Measurements from ENCODE around the gene ALOX12B.
"Not testable (repeated sequence)": the region's sequence is repeated elsewhere in the genome, so short reads cannot be mapped to it uniquely, and the experiment has no call there.

The ALOX12B gene

GRCh38 chr17:8118769-8119580 is 31.5 kb upstream of the ALOX12B start:
- peak; percentile 73 for DNase-seq (ENCODE audit: low read depth)

DNA sequence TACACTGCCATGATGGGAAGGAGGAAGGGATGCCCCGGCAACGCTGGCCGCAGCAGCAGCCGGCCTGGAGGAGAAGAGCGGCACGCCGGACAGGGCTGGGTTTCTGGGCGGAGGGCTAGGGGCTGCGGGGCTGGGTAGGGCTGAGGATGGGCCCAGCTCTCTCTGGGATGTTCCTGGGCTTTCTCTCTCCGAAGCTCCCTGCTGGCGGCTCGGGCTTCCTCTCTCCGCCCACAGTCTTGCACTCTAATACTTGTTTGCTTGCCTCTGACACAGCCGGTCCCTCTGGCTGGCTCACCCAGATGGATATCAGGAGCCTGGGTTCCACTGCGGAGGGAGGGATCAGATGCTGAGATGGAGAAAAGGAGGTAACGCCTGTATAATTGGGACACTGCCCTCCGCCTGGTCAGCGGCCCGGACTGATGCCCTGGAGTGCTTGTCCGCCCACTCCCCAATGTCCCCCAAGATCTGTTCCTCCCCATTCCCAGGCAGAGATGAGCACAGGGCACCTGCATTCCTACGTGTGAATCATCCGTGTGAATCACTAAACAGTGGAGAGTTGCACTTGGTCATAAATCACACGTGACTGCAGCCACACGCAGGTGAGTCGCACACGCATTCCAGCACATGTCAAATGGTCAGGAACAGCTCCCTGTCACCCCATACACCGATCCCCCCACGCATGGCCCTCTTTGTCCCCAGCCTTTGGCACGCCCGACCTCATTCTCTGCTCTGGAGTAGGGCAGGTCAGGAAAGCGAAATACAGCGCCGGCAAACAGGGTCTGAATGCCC is 30.7 kb upstream of the ALOX12B start, which contains the start of gene ALOXE3:
Gene ALOXE3 (minus strand): TSS at position 535 of the 789 bp plus-strand sequence. CDS start 524 bp downstream, at position 11.
- DNase-seq (ENCODE audit: low read depth) = no peak

- no peak for DNase-seq (ENCODE audit: low read depth)
Observed at GRCh38 chr17:8117367-8117979, 30.0 kb upstream of the ALOX12B start.

DNA sequence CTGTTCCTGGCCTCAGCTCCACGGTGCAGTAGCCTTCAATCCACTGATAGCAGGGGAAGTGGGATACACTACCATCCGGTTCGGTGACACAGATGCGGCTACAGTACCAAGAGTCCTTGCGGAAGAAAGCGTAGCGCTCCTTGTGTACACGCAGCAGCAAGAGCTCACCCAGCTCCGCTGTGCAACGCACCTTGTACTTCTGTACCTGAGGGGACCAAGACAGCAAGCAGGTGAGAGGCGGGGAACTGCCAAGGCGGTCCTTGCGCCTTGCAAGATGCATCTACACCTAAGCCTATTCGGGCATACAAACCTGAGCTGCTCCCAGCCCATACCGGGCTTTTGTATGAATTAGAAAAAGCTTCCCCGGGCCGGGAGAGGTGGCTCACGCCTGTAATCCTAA is 29.3 kb upstream of the ALOX12B start:
- no peak for DNase-seq (ENCODE audit: low read depth)

DNA sequence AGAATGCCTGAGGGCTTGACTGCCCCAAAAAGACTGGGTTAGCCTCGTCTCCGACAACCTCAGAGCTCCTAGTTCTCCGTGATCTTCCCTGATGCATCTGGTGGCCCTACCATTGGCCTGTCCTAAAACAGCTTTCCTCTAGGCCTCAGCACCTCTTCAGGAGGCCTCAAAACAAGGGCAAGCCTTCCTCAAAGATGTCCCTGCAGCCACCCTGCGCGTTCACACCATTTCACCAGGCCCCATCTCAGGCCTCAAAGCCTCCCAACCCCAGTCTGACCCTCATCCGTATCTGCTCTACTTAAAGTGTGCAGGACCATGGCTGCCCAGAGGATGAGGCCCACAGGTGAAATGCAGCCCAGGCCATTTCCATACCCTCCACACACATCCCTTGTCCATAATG is 23.4 kb upstream of the ALOX12B start:
- no peak for DNase-seq (ENCODE audit: low read depth)

DNA sequence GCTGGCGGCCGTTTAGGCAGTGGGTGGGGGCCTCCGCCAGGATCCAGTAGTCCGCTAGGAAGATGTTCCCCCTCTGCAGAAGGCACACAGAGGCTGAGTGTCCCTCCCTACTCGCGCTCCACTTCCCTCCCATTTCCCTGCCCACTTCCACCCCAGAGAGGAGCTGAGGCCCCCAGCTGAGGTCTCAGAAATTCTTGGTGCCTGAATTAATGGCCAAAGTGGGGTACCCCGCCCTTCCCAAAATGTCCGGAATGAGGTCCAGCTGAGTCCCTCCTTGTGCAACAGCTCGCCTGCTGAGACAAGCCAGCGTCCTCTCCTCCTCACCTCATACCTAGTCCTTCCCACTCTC is 22.9 kb upstream of the ALOX12B start:
- no peak for DNase-seq (ENCODE audit: low read depth)

DNA sequence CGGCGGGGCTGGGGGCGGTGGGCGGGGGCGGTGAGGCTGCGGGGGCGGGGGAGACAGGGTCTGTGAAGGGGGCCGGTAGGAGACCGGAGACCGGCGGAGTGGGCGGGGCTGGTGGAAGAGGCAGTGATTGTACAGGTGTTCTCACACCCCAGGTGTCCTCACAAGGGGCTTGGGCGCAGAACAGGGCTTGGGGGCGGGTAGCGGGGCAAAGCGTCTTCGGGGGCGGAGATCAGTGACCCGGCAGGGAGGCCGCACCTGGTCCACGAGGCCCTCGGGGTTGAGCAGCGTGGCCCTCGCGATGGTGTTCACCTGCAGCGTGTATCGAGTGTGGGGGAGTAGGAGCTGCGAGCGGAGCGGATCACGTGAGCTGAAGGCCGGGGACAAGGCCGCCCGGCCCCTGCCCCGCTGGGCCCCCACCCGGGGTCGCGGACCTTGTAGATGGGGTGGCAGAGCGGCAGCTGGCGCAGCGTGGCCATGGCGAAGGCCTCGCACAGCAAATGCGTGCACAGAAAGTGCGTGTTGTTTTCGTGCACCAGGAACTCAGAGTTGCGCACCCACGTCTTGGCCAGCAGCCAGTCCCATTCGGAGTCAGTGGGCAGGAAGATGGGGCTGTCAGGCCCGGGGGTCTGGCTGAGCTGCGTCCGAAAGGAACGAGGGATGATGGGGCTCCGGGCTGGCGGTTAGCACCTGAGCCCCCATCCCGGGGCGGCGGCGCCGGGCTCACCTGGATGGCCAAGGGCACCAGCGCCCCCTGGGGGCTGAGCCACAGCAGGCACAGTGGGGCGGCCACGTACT is 22.3 kb upstream of the ALOX12B start:
- DNase-seq (ENCODE audit: low read depth) = peak; percentile 70

DNA sequence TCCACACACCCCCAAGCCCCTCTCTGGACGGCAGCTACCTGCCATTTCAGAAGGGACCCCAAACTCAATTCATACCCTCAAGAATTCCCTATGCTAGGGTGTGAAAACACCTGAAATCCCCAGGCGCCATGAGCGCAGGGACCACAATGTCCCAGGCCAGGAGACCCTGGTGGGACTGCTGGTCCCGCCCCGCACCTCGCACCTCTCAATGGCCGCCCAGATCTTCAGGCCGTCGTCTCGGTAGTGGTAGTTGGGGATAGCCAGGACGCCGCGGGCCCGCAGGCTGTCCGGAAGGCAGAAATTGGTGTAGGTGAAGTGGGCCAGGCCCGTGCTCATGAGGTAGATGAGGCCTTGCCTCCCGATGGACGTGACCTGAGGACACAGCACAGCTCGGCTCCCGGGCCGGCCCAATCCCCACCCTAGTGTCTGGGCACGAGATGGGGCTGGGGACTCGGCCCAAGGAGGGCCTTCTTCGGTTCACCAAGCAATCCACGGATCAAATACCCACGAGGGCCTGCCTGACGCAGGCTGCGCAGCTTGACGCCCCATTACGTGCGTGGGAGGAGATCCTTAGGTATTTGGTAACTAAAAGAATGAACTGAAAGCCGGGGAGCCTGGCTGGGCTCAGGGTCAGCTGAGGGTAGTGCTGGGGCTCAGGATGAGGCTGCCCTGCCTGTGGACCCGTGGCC is 21.6 kb upstream of the ALOX12B start:
- no peak for DNase-seq (ENCODE audit: low read depth)

GRCh38 chr17:8106980-8107379 is 19.5 kb upstream of the ALOX12B start:
- DNase-seq (ENCODE audit: low read depth) = not testable (repeated sequence)

DNA sequence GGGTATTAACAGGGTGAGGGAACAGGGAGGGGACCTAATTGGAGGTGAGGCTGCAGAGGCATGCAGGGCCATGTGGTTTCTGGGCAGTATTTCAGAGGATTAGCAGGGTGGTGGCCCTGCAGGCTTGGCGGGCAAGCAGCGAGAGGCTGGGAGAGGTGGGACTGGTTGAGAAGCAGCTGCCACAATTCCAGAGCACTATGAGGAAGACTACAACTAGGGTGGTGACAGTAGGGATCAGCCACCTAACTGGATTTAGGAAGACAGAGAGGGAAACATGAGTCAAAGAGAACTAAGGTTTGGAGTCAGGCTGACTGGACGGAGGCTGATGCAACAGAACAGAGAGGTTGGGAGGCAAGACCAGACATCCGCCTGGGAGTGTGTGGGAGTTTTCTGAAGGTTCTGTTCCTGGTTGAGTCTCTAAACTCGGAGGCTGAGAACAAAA is 18.5 kb upstream of the ALOX12B start:
- no peak for DNase-seq (ENCODE audit: low read depth)

DNA sequence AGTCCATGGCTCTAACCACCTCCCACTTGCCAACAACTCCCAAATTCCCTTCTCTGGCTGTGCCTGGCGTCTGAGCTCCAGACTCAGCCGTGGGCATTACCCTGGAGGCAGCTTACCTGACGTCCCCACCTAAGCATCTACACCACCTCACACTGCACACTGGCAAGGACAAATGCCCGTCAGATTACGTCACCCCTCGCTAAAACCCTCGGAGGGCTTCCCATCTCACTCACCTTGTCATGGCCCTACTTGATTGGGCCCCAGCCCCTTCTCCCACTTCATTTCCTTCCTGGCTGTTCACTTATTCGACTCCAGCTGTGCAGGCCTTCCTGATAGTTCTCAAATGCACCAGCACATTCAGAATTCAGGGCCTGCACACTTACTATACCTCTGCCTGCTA is 17.4 kb upstream of the ALOX12B start:
- DNase-seq (ENCODE audit: low read depth) = no peak

DNA sequence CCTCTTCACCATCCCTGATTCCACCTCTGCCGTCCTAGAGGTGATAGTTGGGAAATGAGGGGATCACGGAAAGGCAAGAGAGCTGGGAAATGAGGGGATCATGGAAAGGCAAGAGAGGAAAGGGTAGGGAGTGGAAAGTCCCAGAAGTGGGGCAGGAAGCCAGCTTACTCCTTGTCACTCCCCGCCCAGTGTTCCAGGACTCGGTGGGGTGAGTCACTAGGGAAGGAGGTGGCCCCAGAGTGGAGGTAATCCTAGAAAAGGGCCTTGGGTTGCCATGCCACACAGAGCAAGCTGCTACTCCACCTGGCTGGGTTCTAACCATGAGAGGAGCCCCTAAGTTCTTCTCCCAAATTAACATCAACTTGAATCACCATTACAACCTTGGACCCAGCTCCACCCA is 16.0 kb upstream of the ALOX12B start:
- DNase-seq (ENCODE audit: low read depth) = no peak

DNA sequence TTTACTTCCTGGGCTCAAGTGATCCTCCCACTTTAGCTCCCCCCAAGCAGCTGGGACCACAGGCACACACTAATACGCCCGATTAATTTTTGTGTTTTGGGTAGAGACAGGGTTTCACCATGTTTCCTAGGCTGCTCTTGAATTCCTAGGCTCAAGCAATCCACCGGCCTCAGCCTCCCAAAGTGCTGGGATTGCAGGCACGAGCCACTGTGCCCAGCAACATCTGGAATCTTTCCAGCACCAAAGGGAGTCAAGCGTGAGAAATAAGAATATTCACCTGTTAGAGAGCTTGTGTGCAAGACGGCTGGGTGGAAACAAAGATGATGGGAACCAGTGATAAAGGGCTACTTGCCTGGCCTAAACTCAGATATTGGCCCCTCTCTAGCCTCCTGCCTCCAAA is 14.2 kb upstream of the ALOX12B start:
- DNase-seq (ENCODE audit: low read depth) = no peak

DNA sequence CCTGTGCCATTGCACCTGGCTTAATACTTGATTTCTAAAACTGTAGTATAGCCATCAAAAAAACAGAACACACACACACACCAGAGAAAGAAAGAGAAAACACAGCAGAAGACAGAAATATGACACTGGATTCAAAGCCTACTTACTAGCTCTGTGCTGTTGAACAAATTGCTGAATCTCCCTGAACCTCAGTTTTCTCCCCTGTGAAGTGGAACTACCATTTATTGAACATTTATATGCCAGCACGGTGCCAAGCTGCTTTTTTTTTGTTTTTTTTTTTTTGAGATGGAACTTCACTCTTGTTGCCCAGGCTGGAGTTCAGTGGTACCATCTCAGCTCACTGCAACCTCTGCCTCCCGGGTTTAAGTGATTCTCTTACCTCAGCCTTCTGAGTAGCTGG is 13.2 kb upstream of the ALOX12B start:
- DNase-seq (ENCODE audit: low read depth) = no peak

GRCh38 chr17:8100111-8100510 is 12.6 kb upstream of the ALOX12B start:
- DNase-seq (ENCODE audit: low read depth) = no peak

DNA sequence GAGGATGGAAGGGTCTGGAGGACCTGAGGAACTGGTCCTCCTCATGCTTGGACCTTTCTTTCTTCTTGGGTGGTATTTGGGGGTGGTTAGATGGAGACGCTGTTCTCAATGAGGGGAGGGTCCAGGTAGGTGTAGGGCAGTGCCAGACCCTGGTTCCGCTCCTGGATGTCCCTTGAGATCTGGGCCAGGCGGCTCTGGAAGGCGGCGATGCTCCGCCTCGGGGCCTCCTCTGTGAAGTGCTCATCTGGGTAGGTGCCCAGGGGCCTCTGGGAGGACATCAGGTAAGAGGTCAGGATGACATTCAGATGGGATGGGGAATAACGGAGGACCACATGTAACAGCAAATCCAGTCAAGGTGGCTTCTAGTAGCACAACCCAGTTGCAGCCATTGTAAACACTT is 9.0 kb upstream of the ALOX12B start:
- no peak for DNase-seq (ENCODE audit: low read depth)

DNA sequence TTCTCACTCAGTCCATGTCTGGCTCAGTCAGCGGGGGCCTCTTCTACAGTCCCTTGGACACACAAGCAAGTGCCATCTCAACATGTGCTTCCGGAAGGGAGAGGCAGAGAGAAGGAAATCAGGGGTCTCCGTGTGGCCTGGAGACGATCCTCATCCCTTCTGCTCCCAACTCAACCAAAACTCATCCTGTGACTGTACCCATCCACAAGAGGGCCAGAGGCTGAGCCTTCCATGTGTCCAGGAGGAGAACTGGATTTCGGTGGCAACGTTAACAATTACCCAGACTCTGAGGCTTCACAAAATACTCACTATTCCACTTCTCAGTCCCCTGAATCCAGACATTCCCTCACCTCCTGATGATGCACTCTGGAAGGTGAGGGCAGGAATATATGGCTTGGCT is 7.8 kb upstream of the ALOX12B start:
- DNase-seq (ENCODE audit: low read depth) = no peak

GRCh38 chr17:8091033-8091687 is 3.6 kb upstream of the ALOX12B start:
- no peak for DNase-seq (ENCODE audit: low read depth)

- DNase-seq (ENCODE audit: low read depth) = no peak
Observed at GRCh38 chr17:8089728-8090127, 2.2 kb upstream of the ALOX12B start.

DNA sequence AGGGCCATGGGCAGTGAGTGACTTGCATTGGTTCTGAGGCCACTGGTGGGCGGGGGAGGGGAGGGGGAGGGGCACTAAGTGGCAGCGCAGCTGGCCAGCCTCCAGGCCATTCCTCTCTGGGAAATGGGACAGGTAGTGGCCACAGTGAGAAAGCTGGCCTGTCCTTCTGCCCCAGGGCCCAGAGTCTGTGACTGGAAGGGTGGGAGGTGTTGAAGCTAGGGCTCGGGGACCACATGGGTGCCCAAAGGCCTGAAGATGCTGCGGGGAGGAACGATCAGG is 375 bp upstream of the ALOX12B start:
- DNase-seq (ENCODE audit: low read depth) = no peak

DNA sequence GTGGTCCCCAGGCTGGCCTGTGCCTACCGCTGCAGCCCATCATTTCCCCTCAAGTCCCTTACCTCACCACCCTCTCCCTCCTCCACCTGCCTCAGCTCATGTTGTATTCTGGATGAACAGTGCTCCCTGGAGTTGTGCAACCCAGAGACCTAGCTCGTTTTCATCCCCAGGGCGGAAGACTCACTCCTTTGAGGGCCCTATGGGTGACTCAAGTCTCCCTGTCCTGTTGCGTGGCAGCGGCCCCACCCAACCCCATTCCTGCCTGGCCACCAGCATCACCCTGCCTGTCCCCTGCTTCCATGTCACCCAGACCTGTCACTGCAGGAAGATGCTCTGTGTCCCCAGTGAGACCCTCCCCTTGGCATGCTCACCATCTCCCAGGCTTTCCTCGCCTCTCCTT is 3.3 kb downstream of the ALOX12B start:
- DNase-seq (ENCODE audit: low read depth) = no peak
